ENCODE measurements around the gene WWOX. TPM values are rescaled to one million over a fixed set of nuclear protein-coding genes. Genes with fewer than 3 reads are reported as not detected.

The WWOX gene
- total RNA-seq, 1 donor from 2014 or later, result 28.2 TPM

DNA sequence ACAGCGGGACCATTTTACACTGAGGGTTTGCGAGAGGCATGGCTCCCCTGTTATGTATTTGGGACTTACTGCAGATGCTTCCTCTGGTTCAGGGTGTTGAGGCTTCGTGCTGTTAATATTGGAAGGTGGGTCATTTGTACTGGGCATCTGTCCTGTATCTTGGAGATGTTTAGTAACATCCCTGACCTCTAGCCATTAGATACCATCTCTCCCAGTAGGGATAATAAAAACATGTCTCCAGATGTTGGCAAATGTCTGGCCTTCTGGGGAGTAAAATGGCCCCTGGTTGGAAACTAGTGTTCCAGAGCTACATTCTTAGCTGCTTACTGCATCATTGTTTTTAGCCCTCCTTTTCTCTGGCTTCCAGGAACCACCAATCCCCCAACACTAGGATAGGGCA, 388.0 kb downstream of the WWOX start:
- no peak for DNase-seq (ENCODE audit: extremely low spot score, unreplicated experiment)
- no peaks in the 10 kb centered on the region for H3K9me3 Mint-ChIP-seq (ENCODE audit: unreplicated experiment)
- H3K36me3 Mint-ChIP-seq (ENCODE audit: unreplicated experiment), result no peaks in the 10 kb centered on the region
- H3K4me3 Mint-ChIP-seq (ENCODE audit: unreplicated experiment), result no peak overlapping the region
- H3K27ac Mint-ChIP-seq (ENCODE audit: unreplicated experiment), result no peak overlapping the region
- no peak for TF ChIP-seq CTCF (IDR thresholded peaks at IDR 0.05)
- no peaks in the 10 kb centered on the region for H3K4me1 Mint-ChIP-seq (ENCODE audit: unreplicated experiment)
- no peaks in the 10 kb centered on the region for H3K27me3 Mint-ChIP-seq (ENCODE audit: unreplicated experiment)

- Mint-ChIP-seq H3K27ac (ENCODE audit: unreplicated experiment) (no peak overlapping the region), H3K27me3 (ENCODE audit: unreplicated experiment) (no peaks in the 10 kb centered on the region), H3K4me1 (ENCODE audit: unreplicated experiment) (no peaks in the 10 kb centered on the region), H3K36me3 (ENCODE audit: unreplicated experiment) (no peaks in the 10 kb centered on the region), H3K9me3 (ENCODE audit: unreplicated experiment) (no peaks in the 10 kb centered on the region), H3K4me3 (ENCODE audit: unreplicated experiment) (no peak overlapping the region)
- no peak for TF ChIP-seq CTCF (IDR thresholded peaks at IDR 0.05)
- DNase-seq (ENCODE audit: extremely low spot score, unreplicated experiment), result no peak
These were observed 389.6 kb downstream of the WWOX start for GRCh38 chr16:78489072-78489471.

- no peaks in the 10 kb centered on the region for H3K4me1 Mint-ChIP-seq (ENCODE audit: unreplicated experiment)
- H3K36me3 Mint-ChIP-seq (ENCODE audit: unreplicated experiment), result no peaks in the 10 kb centered on the region
- H3K27ac Mint-ChIP-seq (ENCODE audit: unreplicated experiment), result no peak overlapping the region
- TF ChIP-seq CTCF (IDR thresholded peaks at IDR 0.05), result no peak
- no peak for DNase-seq (ENCODE audit: extremely low spot score, unreplicated experiment)
- H3K4me3 Mint-ChIP-seq (ENCODE audit: unreplicated experiment), result no peak overlapping the region
- H3K9me3 Mint-ChIP-seq (ENCODE audit: unreplicated experiment), result no peaks in the 10 kb centered on the region
- H3K27me3 Mint-ChIP-seq (ENCODE audit: unreplicated experiment), result no peaks in the 10 kb centered on the region
These were observed 390.2 kb downstream of the WWOX start for GRCh38 chr16:78489631-78490030.

- Mint-ChIP-seq H3K36me3 (ENCODE audit: unreplicated experiment) (no peaks in the 10 kb centered on the region), H3K4me1 (ENCODE audit: unreplicated experiment) (no peaks in the 10 kb centered on the region), H3K9me3 (ENCODE audit: unreplicated experiment) (no peaks in the 10 kb centered on the region), H3K27me3 (ENCODE audit: unreplicated experiment) (no peaks in the 10 kb centered on the region), H3K4me3 (ENCODE audit: unreplicated experiment) (no peak overlapping the region), H3K27ac (ENCODE audit: unreplicated experiment) (no peak overlapping the region)
- no peak for TF ChIP-seq CTCF (IDR thresholded peaks at IDR 0.05)
- no peak for DNase-seq (ENCODE audit: extremely low spot score, unreplicated experiment)
These were observed 391.0 kb downstream of the WWOX start for GRCh38 chr16:78490431-78490830.

GRCh38 chr16:78490847-78491246, 391.4 kb downstream of the WWOX start:
- H3K4me1 Mint-ChIP-seq (ENCODE audit: unreplicated experiment), result no peaks in the 10 kb centered on the region
- H3K27ac Mint-ChIP-seq (ENCODE audit: unreplicated experiment), result no peak overlapping the region
- no peaks in the 10 kb centered on the region for H3K9me3 Mint-ChIP-seq (ENCODE audit: unreplicated experiment)
- no peak for TF ChIP-seq CTCF (IDR thresholded peaks at IDR 0.05)
- H3K4me3 Mint-ChIP-seq (ENCODE audit: unreplicated experiment), result no peak overlapping the region
- H3K27me3 Mint-ChIP-seq (ENCODE audit: unreplicated experiment), result no peaks in the 10 kb centered on the region
- no peak for DNase-seq (ENCODE audit: extremely low spot score, unreplicated experiment)
- H3K36me3 Mint-ChIP-seq (ENCODE audit: unreplicated experiment), result no peaks in the 10 kb centered on the region
